GM18520 (cell line): ENCODE measurements around the gene PSMD13.
"Not testable (repeated sequence)": the region's sequence is repeated elsewhere in the genome, so short reads cannot be mapped to it uniquely, and the experiment has no call there.

ENCODE experiments used
- ATAC-seq: cut with Tn5 transposase; IDR thresholded peaks from one replicate; pipeline ENCODE4 v1.9.1; 2021; ENCODE audit not compliant: unreplicated experiment

Gene PSMD13

GRCh38 chr11:285894-286220 is 49.1 kb downstream of the PSMD13 start:
- ATAC-seq, result no peak

- ATAC-seq, result not testable (repeated sequence)
Measured at GRCh38 chr11:286977-287820, 50.4 kb downstream of the PSMD13 start.

DNA sequence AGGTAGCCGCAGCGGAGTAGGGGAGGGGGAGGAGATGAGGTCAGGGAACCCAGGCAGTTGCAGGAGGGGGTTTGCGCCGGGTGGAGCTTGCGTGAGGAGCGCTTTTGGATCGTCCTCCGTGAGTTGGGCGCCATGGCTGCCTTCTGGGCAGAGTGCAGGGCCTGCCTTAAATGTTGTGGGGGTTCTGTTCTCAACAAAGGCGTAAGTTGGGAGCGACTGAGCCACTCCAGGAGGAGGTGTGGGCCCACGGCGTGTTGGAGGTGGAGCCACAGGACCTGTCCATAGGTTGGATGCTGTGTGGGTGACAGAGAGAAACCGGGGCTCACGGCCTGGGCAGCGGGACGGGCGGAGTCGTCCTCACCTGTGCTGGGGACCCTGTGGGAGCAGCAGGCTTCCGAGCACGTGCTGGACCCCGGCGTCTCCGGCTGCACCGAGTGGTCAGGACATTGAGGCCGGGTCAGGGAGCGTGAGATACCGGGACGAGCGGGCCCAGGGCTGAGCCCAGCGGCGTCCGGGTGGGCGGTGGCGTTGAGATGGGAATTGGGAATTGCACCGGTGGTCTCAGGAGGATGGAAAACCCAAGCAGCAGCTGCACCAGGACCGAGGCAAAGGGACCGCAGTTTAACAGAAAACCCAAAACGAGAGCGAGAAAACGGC is 51.2 kb downstream of the PSMD13 start:
- no peak for ATAC-seq

DNA sequence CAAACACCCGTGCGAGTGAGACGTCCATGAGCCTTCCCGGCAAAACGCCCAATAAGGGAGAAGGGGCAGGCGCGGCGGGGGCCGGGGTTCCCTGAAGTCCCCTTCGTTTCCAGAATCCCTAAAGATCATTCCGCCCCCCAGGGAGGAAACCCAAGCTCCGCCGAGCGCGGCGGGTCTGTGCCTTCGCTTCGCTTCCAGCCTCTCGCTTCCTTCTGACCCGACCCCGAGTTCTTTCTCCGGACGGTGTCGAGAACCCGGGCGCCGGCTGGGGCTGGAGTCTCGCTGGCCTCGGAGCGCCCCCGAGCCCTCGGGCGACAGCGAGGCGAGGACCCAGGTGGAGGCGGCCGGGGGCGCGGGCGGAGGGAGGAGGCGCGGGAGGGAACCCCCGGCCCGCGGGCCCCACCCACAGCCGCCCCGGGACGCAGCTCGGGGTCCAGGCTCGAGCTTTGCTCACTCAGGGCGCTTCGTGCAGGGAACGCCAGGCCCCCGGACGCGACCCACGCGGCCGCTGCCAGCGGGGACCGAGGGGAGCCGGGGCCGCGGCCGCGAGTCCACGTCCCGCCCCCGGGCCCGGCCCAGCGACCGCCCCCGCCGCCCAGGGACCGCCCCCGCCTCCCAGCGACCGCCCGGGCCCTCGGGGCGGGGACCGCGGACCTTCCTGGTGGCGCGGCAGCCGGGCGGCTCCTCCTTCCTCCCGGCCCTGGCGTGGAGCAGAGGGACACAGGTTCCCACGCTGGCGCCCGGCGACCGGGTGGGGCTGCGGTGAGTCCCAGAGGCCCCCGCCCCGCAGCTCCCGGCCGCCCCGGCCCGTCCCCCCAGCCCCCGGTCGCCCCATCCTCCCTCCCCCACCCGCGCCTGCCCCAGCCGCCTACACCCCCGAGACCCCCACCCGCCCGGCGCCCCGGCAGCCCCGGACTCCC is 52.0 kb downstream of the PSMD13 start, which contains the start of gene PGGHG:
PGGHG (plus strand) TSS at position 649 of the 920 bp plus-strand sequence. CDS start 691 bp downstream, outside the sequence.
- peak; percentile 47 for ATAC-seq

GRCh38 chr11:289398-289711 is 52.6 kb downstream of the PSMD13 start:
- no peak for ATAC-seq

DNA sequence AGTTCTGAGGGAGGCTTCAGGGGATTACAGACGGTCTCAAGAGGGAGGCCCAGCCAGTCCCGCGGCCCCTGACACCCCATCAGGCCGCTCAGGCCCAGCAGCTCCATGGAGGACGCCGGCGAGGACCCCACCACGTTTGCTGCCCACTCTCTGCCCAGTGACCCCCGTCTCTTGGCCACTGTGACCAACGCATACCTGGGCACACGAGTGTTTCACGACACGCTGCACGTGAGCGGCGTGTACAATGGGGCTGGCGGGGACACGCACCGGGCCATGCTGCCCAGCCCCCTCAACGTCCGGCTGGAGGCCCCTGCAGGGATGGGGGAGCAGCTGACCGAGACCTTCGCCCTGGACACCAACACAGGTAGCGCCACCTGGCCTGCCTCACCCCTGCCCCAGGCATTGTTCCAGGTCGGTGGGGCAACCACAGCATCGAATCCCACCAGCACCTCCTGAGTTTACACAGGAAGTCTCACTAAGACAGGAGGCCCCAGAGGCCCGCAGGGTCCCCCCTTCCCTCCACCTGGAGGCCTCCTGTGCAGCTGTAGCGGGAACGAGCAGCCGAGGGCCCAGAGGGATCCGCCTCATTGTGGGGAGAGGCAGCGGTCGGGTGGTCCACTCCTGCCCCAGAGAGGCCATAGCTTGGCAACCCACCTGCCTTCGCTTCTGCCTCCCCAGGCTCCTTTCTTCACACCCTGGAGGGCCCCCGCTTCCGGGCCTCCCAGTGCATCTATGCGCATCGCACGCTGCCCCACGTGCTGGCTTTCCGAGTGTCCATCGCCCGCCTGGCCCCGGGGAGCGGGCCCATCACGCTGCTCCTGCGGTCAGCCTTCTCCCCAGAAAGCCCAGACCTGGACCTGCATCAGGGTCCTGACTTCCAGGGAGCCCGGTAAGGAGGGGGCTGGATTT is 53.2 kb downstream of the PSMD13 start:
- ATAC-seq, result no peak

DNA sequence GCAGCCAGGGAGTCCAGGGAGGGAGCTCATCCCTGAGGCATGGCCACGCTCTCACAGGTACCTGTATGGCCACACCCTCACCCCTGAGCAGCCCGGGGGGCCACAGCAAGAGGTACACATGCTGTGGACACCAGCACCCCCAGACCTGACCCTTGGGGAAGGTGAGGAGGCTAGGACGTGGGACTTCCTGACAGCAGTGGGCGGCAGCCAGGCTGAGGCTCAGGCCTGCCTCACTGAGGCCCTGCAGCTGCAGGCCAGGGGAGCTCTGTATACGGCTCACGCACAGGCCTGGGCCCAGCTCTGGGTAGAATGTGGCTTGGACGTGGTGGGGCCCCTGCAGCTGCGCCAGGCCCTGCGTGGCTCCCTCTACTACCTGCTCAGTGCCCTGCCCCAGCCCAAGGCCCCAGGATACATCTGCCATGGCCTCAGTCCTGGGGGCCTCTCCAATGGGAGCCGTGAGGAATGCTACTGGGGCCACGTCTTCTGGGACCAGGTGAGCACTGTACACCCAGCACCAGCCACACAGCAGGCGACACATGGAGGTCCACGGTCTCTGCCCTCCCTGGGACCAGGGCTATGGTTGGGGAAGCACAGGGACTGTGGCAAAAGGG is 54.0 kb downstream of the PSMD13 start:
- ATAC-seq, result no peak

DNA sequence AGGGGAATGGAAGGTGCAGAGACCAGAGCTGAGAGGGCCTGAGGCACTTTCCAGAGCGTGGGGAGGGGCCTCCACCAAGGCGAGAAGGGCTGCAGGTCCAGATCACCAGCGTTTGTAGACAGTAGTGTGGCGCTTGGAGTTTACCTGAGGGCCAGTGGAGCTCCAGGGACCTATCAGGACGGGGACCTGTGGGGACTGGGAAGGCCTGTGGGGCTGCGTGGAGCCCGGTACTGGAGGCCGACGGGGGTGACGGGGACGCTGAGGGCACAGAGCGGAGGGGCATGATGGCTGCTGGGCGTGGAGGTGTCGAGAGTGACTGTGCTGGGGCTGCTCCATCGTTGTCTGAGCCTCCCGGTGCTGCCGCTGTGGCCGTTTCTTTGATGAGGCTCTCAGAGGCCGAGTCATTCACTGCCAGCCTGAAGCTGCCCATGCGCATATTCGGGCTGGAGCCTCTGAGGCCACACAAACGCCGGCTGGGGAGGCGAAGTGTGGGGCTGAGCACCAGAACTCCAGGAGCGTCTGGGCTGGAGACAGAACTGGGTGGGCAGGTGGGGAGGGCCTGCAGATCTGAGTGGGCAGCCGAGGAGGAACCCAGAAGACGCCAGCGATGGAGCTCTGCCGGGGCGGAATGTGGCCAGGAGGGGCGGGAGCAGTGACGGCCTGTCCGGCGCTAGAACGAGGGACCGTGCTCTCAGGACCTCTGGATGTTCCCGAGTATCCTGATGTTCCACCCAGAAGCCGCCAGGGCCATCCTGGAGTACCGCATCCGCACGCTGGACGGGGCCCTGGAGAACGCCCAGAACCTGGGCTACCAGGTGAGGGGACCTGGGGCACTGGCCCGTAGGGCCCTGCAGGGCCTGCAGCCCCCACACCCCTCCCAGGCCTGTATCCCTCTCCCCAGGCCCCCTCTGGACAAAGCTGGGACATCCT is 54.8 kb downstream of the PSMD13 start:
- ATAC-seq, result no peak

DNA sequence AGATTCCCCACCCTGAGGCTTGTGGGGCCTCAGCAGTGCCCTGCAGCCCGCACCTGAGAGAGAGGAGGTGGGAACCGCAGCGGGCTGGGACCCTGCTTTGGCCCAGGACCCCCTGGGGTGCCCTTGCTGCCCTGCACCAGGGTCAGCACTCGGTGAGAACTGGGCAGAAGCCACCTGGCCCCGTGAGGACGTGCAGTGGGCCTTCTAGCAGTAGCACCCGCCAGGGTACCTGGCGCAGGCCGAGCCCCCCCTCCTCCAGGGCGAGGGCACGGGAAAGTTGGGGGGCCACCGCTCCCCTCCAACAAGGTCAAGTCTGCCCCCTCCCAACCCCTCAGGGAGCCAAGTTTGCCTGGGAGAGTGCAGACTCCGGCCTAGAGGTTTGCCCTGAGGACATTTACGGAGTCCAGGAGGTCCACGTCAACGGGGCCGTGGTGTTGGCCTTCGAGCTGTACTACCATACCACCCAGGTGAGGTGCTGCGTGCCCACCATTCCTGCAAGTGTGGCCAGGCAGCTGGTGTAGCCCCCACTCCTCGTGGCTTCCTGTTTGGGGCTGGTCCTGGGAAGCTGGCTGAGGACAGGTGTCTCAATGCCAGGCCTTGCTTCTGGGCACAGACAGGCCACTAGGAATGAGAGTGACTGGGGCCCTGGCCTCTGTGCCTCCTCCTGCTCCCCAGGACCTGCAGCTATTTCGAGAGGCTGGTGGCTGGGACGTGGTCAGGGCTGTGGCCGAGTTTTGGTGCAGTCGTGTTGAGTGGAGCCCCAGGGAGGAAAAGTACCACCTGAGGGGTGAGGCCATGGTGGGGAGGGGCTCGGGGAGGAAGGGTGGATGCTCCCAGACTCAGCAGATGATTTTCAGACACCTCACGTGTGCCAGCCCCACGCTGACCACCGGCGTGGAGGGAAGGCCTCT is 55.7 kb downstream of the PSMD13 start:
- ATAC-seq, result no peak

DNA sequence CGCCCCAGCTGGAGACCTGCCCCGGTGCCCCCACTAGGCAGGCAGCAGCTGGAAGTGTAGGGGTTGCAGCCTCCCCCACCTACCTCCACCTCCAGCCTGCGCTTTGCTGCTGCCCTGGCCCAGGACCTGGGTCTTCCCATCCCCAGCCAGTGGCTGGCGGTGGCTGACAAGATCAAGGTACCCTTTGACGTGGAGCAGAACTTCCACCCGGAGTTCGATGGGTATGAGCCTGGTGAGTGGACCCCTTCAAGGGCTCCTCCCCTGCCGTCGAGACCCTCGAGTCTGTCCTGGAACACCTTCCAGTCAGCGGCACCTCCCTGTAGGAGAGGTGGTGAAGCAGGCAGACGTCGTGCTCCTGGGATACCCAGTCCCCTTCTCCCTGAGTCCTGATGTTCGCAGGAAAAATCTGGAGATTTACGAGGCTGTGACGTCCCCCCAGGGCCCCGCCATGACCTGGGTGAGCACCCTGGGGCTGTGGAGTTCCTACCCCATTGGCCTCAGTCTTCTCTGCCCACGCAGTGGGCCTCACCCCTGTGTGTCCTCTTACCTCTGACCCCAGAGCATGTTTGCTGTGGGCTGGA is 56.6 kb downstream of the PSMD13 start:
- ATAC-seq, result no peak

GRCh38 chr11:293852-294661 is 57.3 kb downstream of the PSMD13 start:
- ATAC-seq, result no peak

GRCh38 chr11:294780-295179 is 58.0 kb downstream of the PSMD13 start:
- no peak for ATAC-seq

- no peak for ATAC-seq
Measured at GRCh38 chr11:295351-296170, 58.8 kb downstream of the PSMD13 start.

DNA sequence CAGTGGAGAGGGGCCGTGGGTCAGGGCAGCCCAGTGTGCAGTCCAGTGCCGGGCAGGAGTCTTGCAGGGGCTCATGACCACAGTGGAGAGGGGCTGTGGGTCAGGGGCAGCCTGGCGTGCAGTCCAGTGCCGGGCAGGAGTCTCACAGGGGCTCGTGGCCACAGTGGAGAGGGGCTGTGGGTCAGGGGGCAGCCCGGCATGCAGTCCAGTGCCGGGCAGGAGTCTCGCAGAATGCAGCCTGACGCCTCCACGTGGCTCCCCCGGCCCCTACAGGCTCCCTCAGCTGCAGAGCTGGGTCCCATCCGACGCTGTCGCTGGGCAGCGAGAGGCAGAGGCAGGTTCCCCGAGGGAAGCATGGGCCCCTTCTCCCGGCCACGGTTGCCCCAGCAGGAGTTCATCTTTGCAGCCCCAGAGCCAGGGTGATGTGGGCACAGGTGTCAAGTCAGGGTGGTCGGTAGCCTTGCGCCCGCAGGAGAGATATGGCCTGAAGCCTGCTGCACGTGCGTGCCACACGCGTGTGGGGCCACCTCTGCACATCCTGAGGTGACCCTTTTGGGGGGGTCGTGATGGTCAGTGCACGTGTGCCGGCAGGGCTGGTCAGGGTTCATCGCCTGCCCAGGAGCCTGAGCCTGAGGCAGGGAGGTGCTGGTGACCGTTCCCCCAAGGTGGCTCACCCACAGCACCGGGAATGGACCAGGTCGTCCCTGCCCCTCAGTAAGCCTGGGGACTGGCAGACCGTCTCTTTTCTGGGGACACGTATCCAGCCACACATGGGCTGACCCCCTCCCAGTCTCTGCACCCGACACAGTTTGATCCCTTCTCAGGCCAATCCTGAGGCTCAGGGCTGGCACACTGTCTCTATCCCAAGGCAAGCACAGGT is 59.6 kb downstream of the PSMD13 start:
- ATAC-seq, result no peak

GRCh38 chr11:297051-297585 is 60.3 kb downstream of the PSMD13 start:
- no peak for ATAC-seq
